Common myeloid progenitor, CD34-positive (primary cell): ENCODE measurements around the gene PRSS36. TPM values are rescaled to one million over a fixed set of nuclear protein-coding genes. Genes with fewer than 3 reads are reported as not detected.
"Not testable (repeated sequence)": the region's sequence is repeated elsewhere in the genome, so short reads cannot be mapped to it uniquely, and the experiment has no call there.

ENCODE experiments used
- CTCF ChIA-PET: fragments of 350-600 bp; sonication (Branson Sonifier 250); formaldehyde crosslinking; loops from one replicate; lab custom pipeline; 2021; ENCODE audit warnings: antibody characterized with exemption; lab: Charles Lee
- POLR2A ChIA-PET: fragments of 350-600 bp; sonication (Branson Sonifier 250); formaldehyde crosslinking; loops from one replicate; lab custom pipeline; 2021; ENCODE audit warnings: antibody characterized with exemption; lab: Charles Lee
- DNase-seq, 3 donors: peaks; one replicate each; pipeline versions ENCODE4 v3.0.0 to v3.0.0-alpha.2; 2013
- H3K27ac ChIP-seq, 2 experiments: 1 replicate in 1 of 2; 2 replicates in 1 of 2; pipeline ENCODE4 v1.7.0; 2013; ENCODE audit warnings: inconsistent platforms in 2 of 2, low read length in 2 of 2, mild to moderate bottlenecking in 2 of 2, low read depth in 1 of 2, moderate library complexity in 1 of 2; ENCODE audit not compliant: severe bottlenecking in 2 of 2, insufficient read depth in 1 of 2, poor library complexity in 1 of 2
- H3K27me3 ChIP-seq, 5 experiments: replicated peaks in 2 of 5; 1 replicate in 3 of 5; 2 replicates in 2 of 5; pipeline versions ENCODE4 v1.6.1 to v1.7.0; 2013; ENCODE audit warnings: low read length in 4 of 5, mild to moderate bottlenecking in 2 of 5, moderate library complexity in 2 of 5, inconsistent platforms in 1 of 5; ENCODE audit not compliant: insufficient read depth in 5 of 5, control insufficient read depth in 4 of 5
- H3K36me3 ChIP-seq, 4 experiments: 1 replicate in 2 of 4; 2 replicates in 2 of 4; pipeline versions ENCODE4 v1.6.1 to v1.7.0; 2013; ENCODE audit warnings: low read length in 3 of 4, control low read depth in 1 of 4, mild to moderate bottlenecking in 1 of 4; ENCODE audit not compliant: control insufficient read depth in 4 of 4, insufficient read depth in 4 of 4
- H3K4me1 ChIP-seq, 4 experiments: 1 replicate in 3 of 4; 2 replicates in 1 of 4; pipeline versions ENCODE4 v1.6.1 to v1.7.1; 2013; ENCODE audit warnings: low read length in 3 of 4, mild to moderate bottlenecking in 3 of 4, control low read depth in 1 of 4, inconsistent platforms in 1 of 4, moderate library complexity in 1 of 4; ENCODE audit not compliant: control insufficient read depth in 4 of 4, insufficient read depth in 4 of 4; ENCODE audit errors: control extremely low read depth in 1 of 4
- H3K4me3 ChIP-seq, 7 experiments: 1 replicate in 4 of 7; 2 replicates in 3 of 7; pipeline versions ENCODE4 v1.5.1 to v1.7.0; 2013; ENCODE audit warnings: mild to moderate bottlenecking in 7 of 7, low read length in 6 of 7, moderate library complexity in 6 of 7, inconsistent platforms in 2 of 7, low read depth in 2 of 7, control low read depth in 1 of 7; ENCODE audit not compliant: insufficient read depth in 4 of 7, control insufficient read depth in 1 of 7; ENCODE audit errors: extremely low read depth in 1 of 7
- H3K9me3 ChIP-seq, 5 experiments: 1 replicate in 4 of 5; 2 replicates in 1 of 5; pipeline versions ENCODE4 v1.6.1 to v1.7.1; 2013; ENCODE audit warnings: low read length in 4 of 5, mild to moderate bottlenecking in 2 of 5, inconsistent platforms in 1 of 5, low read depth in 1 of 5, moderate library complexity in 1 of 5; ENCODE audit not compliant: control insufficient read depth in 4 of 5, insufficient read depth in 2 of 5; ENCODE audit errors: control extremely low read depth in 1 of 5
- WGBS: methylation state at CpG from one replicate; pipeline ENCODE4 v1.1.5; 2013; ENCODE audit not compliant: insufficient coverage; 5-methylcytosine and 5-hydroxymethylcytosine counted together
- polyA plus RNA-seq: library from polyadenylated mRNA; unstranded; fragments of 120-200 nt; gene quantifications from one replicate; pipeline ENCODE4 v1.2.1, GENCODE V29; 2013

Gene PRSS36
- polyA plus RNA-seq: 0.95 TPM

DNA sequence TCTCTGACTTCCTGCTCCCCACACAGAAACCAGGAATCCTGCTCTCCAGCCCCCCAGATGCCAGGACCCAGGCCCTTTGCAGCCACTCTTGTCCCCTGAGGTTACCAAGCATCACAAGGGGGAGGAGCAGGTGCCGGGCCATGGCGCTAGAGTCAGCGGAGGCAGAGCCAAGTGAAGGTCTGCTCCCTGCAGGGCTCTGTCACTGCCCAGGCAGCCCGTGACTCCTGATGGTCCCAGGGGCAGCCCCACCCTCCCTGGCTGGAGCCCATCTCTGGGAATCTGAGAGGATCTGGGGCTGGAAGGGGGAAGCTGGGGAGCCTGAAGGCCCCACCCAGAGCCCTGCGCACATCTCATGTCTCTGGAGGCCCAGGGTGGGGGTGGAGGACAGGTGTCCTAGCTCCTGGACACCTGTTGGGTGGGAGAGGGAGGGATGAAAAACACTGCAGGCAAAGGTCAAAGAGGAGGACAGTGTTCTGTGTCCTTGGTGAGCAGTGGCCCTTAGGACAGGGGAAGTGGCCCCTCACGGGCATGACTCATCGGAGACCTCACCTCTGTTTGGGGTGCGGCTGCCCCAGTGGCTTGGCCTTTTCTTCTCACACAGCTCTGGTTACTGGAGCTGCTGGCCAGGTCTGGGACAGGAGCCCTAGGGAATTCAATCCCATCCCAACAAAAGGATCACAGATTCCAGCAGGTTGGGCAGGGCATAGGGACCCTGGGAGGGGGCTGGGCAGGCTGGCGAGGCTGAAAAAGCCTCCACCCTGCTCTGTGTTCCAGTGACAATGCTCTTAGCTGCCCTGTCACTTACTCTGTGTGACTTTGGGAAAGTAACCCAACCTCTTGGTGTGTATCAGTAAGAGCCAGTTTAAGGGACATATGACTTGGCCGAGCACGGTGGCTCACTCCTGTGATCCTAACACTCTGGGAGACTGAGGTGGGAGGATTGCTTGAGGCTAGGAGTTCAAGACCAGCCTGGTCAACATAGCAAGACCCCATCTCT, at the start of gene PRSS36:
Gene PRSS36 (minus strand): TSS at position 173 of the 997 bp plus-strand sequence. CDS start 31 bp downstream, at position 142.
- Histone ChIP-seq H3K36me3 (no peaks in the 10 kb centered on the region), H3K27me3 (no peaks in the 10 kb centered on the region), H3K4me1 (peaks cover 0 to 32% (median 21%) of the 10 kb centered on the region in 4 experiments), H3K27ac (no peak within 1 kb of the TSS), H3K4me3 (no peak within 1 kb of the TSS), H3K9me3 (no peaks in the 10 kb centered on the region)
- ChIA-PET CTCF (interaction anchor here (1.0 to 2.9 kb wide), 2 partner anchors 8 to 14 kb away, joined by 3 to 13 read pairs; no protein-coding TSS in a partner anchor), POLR2A (interaction anchor here (0.5 kb wide), 1 partner anchor 103 kb away, joined by 4 read pairs; no protein-coding TSS in a partner anchor)
- no peak for DNase-seq
- WGBS: 92% methylated on average over 9 of the region's 11 CpGs

DNA sequence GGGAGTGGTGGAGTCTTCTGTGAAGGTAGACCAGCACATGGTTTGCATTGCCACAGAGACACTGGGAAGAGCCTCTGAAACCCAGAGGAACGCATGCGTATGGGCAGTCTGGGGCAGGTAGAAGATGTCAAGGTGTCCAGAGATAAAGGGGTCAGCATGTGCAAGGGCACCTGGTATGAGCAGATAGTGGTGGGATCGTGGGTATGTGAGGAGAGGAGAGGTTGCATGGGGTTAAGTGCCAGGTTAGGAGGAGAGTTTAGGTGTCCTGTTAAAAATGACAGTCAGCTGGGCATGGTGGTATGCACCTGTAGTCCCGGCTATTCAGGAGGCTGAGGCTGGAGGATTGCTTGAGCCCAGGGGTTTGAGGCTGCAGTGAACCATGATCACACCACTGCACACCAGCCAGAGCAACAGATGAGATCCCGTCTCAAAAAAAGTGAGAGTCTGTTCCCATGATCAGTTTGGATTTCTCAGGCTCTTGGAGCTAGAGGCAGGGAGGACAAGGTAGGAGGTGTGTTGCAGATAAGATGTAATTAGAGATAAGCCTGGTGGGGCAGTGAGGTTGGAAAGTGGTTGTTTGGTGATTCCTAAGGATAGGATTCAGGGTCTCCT, 49.7 kb upstream of the PRSS36 start:
- H3K4me1 ChIP-seq: peaks cover 9 to 57% (median 50%) of the 10 kb centered on the region in 4 experiments
- no peaks in the 10 kb centered on the region for H3K27me3 ChIP-seq
- WGBS: 88% methylated on average over 3 of the region's 5 CpGs
- ChIA-PET POLR2A (interaction anchor here (2.1 kb wide), 1 partner anchor 10 kb away, joined by 8 read pairs; no protein-coding TSS in a partner anchor), CTCF (interaction anchor here (2.4 kb wide), 1 partner anchor 245 kb away, joined by 5 read pairs; no protein-coding TSS in a partner anchor)
- peaks cover 7 to 30% (median 20%) of the 10 kb centered on the region in 4 experiments for H3K36me3 ChIP-seq
- DNase-seq: no peak
- peak overlapping the region in 1 of 2 experiments; percentile 61 for H3K27ac ChIP-seq
- H3K4me3 ChIP-seq: no peak overlapping the region
- no peaks in the 10 kb centered on the region for H3K9me3 ChIP-seq

DNA sequence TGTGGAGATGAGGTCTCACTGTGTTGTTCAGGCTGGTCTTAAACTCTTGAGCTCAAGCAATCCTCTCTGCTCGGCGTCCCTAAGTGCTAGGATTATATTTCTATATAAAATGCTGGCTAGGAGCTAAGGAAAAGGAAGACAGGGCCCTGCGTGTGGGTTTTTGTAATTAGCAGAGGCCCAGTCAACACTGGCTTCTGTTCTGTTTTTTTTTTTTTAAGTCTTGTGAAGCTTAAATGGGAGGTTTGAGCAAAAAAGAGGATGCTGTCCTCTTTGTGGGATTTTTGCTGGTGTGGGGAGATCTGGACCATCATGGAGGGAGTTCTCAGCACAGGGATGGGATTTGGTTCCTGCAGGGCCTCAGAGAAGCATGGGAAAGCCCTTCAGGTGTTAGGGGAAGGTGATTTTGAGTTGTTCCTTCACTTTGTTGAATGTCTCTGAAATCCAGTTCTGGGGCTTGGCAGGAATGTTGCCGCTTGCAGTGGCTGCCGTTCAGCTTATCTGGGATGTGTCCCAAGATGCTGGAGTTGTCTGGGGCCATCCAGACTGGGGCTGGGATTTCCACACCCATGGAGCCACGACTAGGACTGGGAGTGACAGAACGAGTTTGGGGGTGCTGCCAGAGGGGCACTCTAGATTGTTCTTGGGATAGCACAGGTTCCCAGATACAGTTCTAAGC, 48.5 kb upstream of the PRSS36 start:
- POLR2A ChIA-PET: interaction anchor here (0.5 to 2.1 kb wide), 4 partner anchors 8 to 202 kb away, joined by 3 to 9 read pairs (median 6); partner anchors contain the start of gene FUS
- H3K4me1 ChIP-seq: peaks cover 9 to 52% (median 46%) of the 10 kb centered on the region in 4 experiments
- H3K27me3 ChIP-seq: no peaks in the 10 kb centered on the region
- H3K27ac ChIP-seq: peak overlapping the region in 1 of 2 experiments; percentile 61
- 72% methylated on average over 6 of the region's 7 CpGs for WGBS
- H3K4me3 ChIP-seq: no peak overlapping the region
- no peak for DNase-seq
- H3K36me3 ChIP-seq: peaks cover 8 to 42% (median 30%) of the 10 kb centered on the region in 4 experiments
- CTCF ChIA-PET: interaction anchor here (0.9 to 2.4 kb wide), 3 partner anchors 15 to 246 kb away, joined by 3 to 11 read pairs (median 5); no protein-coding TSS in a partner anchor
- no peaks in the 10 kb centered on the region for H3K9me3 ChIP-seq

DNA sequence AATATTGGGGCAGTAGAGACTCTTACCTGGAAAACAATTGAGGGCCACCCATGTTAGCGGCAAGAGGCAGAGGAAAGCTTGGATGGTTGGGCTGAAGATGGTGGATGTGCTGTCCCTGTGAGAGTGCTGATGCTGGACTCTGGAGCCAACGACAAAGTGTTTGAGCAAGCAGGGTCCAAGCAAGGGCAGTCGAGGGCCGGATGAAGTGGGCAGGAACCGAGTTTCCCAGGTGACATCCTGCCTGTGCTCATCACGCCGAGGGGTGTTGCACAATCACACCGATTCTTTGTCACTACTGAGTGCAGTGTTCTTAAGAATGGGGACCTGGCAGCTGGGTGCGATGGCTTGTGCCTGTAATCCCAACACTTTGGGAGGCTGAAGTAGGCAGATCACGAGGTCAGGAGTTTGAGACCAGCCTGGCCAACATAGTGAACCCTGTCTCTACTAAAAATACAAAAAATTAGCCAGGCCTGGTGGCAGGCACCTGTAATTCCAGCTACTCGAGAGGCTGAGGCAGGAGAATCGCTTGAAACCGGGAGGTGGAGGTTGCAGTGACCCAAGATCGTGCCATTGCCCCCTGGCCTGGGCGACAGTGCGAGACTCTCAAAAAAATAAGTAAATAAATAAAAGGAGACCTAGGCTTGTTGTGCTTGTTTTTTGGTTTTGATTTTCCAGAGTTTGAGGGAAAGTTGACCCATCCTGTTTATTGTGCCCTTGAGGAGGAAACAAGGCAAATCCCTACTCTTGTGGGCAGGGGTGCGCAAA, 46.6 kb upstream of the PRSS36 start:
- peaks cover 9 to 39% (median 38%) of the 10 kb centered on the region in 4 experiments for H3K4me1 ChIP-seq
- no peak overlapping the region for H3K4me3 ChIP-seq
- CTCF ChIA-PET: interaction anchor here (0.8 to 1.0 kb wide), 2 partner anchors 40 to 48 kb away, joined by 4 read pairs; no protein-coding TSS in a partner anchor
- H3K27ac ChIP-seq: no peak overlapping the region
- 89% methylated on average over 15 of the region's 17 CpGs for WGBS
- H3K36me3 ChIP-seq: peaks cover 21 to 61% (median 46%) of the 10 kb centered on the region in 4 experiments
- no peaks in the 10 kb centered on the region for H3K9me3 ChIP-seq
- DNase-seq: no peak
- H3K27me3 ChIP-seq: no peaks in the 10 kb centered on the region
- POLR2A ChIA-PET: interaction anchor here (0.6 to 1.6 kb wide), 2 partner anchors 13 to 154 kb away, joined by 3 to 4 read pairs; no protein-coding TSS in a partner anchor

DNA sequence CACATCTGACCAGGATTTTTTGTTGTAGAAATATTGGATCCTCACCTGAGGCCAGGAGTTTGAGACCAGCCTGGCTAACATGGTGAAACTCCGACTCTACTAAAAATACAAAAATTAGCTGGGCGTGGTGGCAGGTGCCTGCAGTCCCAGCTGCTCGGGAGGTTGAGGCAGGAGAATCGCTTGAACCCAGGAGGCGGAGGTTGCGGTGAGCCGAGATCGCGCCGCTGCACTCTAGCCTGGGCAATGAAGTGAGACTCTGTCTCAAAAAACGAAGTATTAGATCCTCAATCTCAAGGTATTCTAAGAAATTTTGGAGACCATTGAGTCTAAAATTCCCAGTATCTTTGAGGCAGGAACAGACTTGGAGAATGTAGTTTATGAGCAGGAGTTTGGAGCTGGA, 46.0 kb upstream of the PRSS36 start:
- Histone ChIP-seq H3K4me1 (peaks cover 7 to 33% (median 31%) of the 10 kb centered on the region in 4 experiments), H3K36me3 (peaks cover 25 to 67% (median 52%) of the 10 kb centered on the region in 4 experiments)
- POLR2A ChIA-PET: interaction anchor here (0.6 to 1.6 kb wide), 3 partner anchors 13 to 155 kb away, joined by 3 to 4 read pairs (median 4); partner anchors contain the start of gene FUS
- not testable (repeated sequence) for H3K4me3 ChIP-seq, H3K27me3 ChIP-seq, DNase-seq, H3K9me3 ChIP-seq, H3K27ac ChIP-seq
- CTCF ChIA-PET: interaction anchor here (0.8 kb wide), 1 partner anchor 40 kb away, joined by 4 read pairs; no protein-coding TSS in a partner anchor
- 97% methylated on average over 11 of the region's 11 CpGs for WGBS
